Measurements from ENCODE around the gene RAMP2.

DNA sequence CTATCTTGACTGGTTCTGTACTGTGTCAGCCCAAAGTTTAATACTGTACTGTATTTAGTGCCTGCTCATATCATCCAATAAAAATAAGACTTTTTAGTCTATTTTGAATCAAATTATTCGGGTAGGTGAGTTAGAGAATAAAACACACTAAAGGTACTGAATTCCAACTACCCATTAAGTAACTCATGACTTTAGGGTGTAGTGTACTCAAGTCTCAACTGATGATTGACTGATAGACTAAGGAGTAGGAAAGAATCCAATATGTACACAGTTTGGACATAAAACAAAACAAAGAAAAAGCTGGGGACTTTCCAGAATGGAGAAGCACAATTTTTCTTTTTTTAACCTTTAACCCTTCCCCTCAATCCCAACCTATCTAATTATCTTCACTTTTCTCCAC lies 20.3 kb upstream of the RAMP2 start:
- TF ChIP-seq, protein P1, sequence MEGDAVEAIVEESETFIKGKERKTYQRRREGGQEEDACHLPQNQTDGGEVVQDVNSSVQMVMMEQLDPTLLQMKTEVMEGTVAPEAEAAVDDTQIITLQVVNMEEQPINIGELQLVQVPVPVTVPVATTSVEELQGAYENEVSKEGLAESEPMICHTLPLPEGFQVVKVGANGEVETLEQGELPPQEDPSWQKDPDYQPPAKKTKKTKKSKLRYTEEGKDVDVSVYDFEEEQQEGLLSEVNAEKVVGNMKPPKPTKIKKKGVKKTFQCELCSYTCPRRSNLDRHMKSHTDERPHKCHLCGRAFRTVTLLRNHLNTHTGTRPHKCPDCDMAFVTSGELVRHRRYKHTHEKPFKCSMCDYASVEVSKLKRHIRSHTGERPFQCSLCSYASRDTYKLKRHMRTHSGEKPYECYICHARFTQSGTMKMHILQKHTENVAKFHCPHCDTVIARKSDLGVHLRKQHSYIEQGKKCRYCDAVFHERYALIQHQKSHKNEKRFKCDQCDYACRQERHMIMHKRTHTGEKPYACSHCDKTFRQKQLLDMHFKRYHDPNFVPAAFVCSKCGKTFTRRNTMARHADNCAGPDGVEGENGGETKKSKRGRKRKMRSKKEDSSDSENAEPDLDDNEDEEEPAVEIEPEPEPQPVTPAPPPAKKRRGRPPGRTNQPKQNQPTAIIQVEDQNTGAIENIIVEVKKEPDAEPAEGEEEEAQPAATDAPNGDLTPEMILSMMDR (IDR thresholded peaks at IDR 0.05) = no peak
- TF ChIP-seq POLR2AphosphoS5 (IDR thresholded peaks at IDR 0.05) = no peak
